Trophoblast cell (in vitro differentiated cells and primary cell): ENCODE results near the gene MBP.

Experiments used
- DNase-seq, 2 donors: peaks; one replicate each; pipeline ENCODE4 v3.0.0-alpha.2; 2016
- H2AFZ ChIP-seq: 2 replicates; pipeline ENCODE4 v1.6.1; 2013; ENCODE audit warnings: low read length, moderate library complexity, mild to moderate bottlenecking; ENCODE audit not compliant: insufficient read depth, poor library complexity
- H2AK5ac ChIP-seq: 2 replicates; pipeline ENCODE4 v1.6.1; 2013; ENCODE audit warnings: mild to moderate bottlenecking, low read length
- H2BK120ac ChIP-seq: 2 replicates; pipeline ENCODE4 v1.6.1; 2013; ENCODE audit warnings: low read length, mild to moderate bottlenecking, moderate library complexity; ENCODE audit not compliant: insufficient read depth, poor library complexity
- H2BK12ac ChIP-seq: 2 replicates; pipeline ENCODE4 v1.6.1; 2013; ENCODE audit warnings: mild to moderate bottlenecking, low read length, moderate library complexity
- H2BK5ac ChIP-seq: 2 replicates; pipeline ENCODE4 v1.6.1; 2013; ENCODE audit warnings: low read length, low read depth, moderate library complexity, mild to moderate bottlenecking; ENCODE audit not compliant: poor library complexity
- H3K14ac ChIP-seq: 2 replicates; pipeline ENCODE4 v1.6.1; 2013; ENCODE audit warnings: mild to moderate bottlenecking, low read length
- H3K18ac ChIP-seq: 2 replicates; pipeline ENCODE4 v1.6.1; 2013; ENCODE audit warnings: mild to moderate bottlenecking, low read length
- H3K23ac ChIP-seq: 2 replicates; pipeline ENCODE4 v1.6.1; 2013; ENCODE audit warnings: low read length
- H3K27ac ChIP-seq: 2 replicates; pipeline ENCODE4 v1.5.1; 2013; ENCODE audit warnings: low read depth, mild to moderate bottlenecking, inconsistent platforms, low read length, moderate library complexity
- H3K27me3 ChIP-seq: 2 replicates; pipeline ENCODE4 v1.6.1; 2013; ENCODE audit warnings: inconsistent platforms, mild to moderate bottlenecking, low read length, moderate library complexity; ENCODE audit not compliant: insufficient read depth
- H3K36me3 ChIP-seq, 2 experiments: 1 replicate in 1 of 2; 2 replicates in 1 of 2; pipeline ENCODE4 v1.6.1; 2013; ENCODE audit warnings: low read length in 2 of 2, mild to moderate bottlenecking in 2 of 2, moderate library complexity in 1 of 2; ENCODE audit not compliant: insufficient read depth in 2 of 2, control insufficient read depth in 1 of 2
- H3K4ac ChIP-seq: 2 replicates; pipeline ENCODE4 v1.6.1; 2013; ENCODE audit warnings: low read depth, mild to moderate bottlenecking, low read length, moderate library complexity
- H3K4me1 ChIP-seq, 2 experiments: 1 replicate in 1 of 2; 2 replicates in 1 of 2; pipeline ENCODE4 v1.6.1; 2013; ENCODE audit warnings: low read length in 2 of 2, mild to moderate bottlenecking in 2 of 2, moderate library complexity in 1 of 2; ENCODE audit not compliant: insufficient read depth in 2 of 2, control insufficient read depth in 1 of 2
- H3K4me2 ChIP-seq: 2 replicates; pipeline ENCODE4 v1.6.1; 2013; ENCODE audit warnings: inconsistent platforms, mild to moderate bottlenecking, low read length, moderate library complexity
- H3K4me3 ChIP-seq: 2 replicates; pipeline ENCODE4 v1.5.1; 2013; ENCODE audit warnings: mild to moderate bottlenecking, low read depth, low read length, inconsistent platforms
- H3K79me1 ChIP-seq: one replicate; pipeline ENCODE4 v1.6.1; 2013; ENCODE audit warnings: low read length
- H3K79me2 ChIP-seq: 2 replicates; pipeline ENCODE4 v1.6.1; 2013; ENCODE audit warnings: low read length, mild to moderate bottlenecking; ENCODE audit not compliant: control insufficient read depth, insufficient read depth, poor library complexity
- H3K9ac ChIP-seq: 2 replicates; pipeline ENCODE4 v1.6.1; 2013; ENCODE audit warnings: mild to moderate bottlenecking, low read length
- H3K9me3 ChIP-seq: 2 replicates; pipeline ENCODE4 v1.6.1; 2013; ENCODE audit warnings: low read depth, mild to moderate bottlenecking, control low read depth, inconsistent platforms, low read length; ENCODE audit not compliant: insufficient read depth
- H4K12ac ChIP-seq: 2 replicates; pipeline ENCODE4 v1.6.1; 2013; ENCODE audit warnings: low read depth, mild to moderate bottlenecking, low read length, moderate library complexity
- H4K8ac ChIP-seq: 2 replicates; pipeline ENCODE4 v1.6.1; 2013; ENCODE audit warnings: low read depth, mild to moderate bottlenecking, low read length, moderate library complexity
- H4K91ac ChIP-seq: one replicate; pipeline ENCODE4 v1.6.1; 2013; ENCODE audit warnings: low read depth, mild to moderate bottlenecking, low read length, moderate library complexity
- WGBS: extraction: QIAGEN DNeasy Blood & Tissue Kit; methylation state at CpG from one replicate; pipeline ENCODE4 v1.1.7; 2013; ENCODE audit warnings: missing lambda C conversion rate; ENCODE audit not compliant: insufficient read length, insufficient coverage; ENCODE audit errors: extremely low coverage; 5-methylcytosine and 5-hydroxymethylcytosine counted together

MBP gene

GRCh38 chr18:77098029-77098428 is 34.6 kb downstream of the MBP start:
- Histone ChIP-seq H3K4ac (no peak overlapping the region), H2BK12ac (no peak overlapping the region), H2BK120ac (no peak overlapping the region), H3K23ac (no peak overlapping the region), H2AFZ (no peak overlapping the region), H3K9me3 (no peaks in the 10 kb centered on the region), H3K79me1 (peaks cover 11% of the 10 kb centered on the region), H4K12ac (no peak overlapping the region), H4K8ac (no peak overlapping the region), H2AK5ac (no peak overlapping the region), H3K27me3 (no peaks in the 10 kb centered on the region), H3K18ac (no peak overlapping the region), H3K9ac (no peak overlapping the region), H3K4me3 (no peak overlapping the region), H3K36me3 (peaks cover 0 to 3% of the 10 kb centered on the region in 2 experiments), H2BK5ac (no peak overlapping the region), H3K27ac (no peak overlapping the region), H3K79me2 (no peaks in the 10 kb centered on the region), H3K4me1 (peaks cover 27 to 32% of the 10 kb centered on the region in 2 experiments), H3K14ac (no peak overlapping the region), H3K4me2 (no peak overlapping the region), H4K91ac (no peak overlapping the region)
- WGBS: no CpG with 5 or more reads among the region's 2 CpGs
- no peak for DNase-seq

DNA sequence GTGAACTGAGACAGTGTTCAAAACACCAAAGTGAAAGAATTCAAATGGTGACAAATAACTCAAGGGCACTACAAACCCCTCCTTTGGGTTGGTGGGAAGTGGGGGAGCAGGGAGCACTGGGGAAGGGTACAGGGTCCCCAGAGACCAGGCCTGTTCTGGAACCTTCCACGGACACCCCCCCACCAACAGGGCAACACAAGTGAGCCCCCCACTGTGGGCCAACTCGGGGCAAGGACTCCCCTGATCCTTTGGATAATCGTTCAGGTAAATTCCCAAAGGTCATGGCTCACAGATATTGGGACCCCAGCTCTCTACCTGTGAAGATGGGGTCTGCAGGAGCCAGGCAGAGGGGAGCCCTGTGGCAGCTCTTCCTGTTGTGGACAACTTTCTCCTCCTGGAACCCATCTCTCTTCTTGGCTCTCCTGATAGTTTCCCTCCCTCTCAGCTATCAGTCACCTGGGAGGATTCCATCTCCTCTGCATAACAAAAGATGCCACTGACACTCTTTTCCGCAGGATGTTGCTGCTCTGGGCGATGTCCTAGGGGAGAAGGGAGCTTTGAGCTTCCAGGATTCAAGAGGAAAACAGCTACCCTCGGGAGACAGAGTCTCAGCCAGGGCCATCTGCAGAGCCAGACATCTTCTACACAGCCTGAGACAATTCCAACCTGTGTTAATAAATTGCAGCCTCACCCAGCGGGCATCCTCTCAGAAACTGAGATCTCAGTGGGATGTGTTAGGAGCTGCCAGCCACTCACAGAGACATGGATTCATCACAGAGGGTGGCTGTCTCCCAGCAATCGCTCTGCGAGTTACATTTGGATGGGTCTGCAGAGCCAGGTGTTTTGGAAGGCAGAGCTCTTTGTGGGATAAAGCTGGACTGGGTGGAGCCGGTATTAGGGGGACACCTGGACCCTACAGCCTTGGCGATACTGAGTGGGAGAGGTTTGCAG is 35.4 kb downstream of the MBP start:
- WGBS: no CpG with 5 or more reads among the region's 11 CpGs
- no peak overlapping the region for H3K27ac ChIP-seq
- peak overlapping the region; percentile 26 for H2BK12ac ChIP-seq
- H3K4me2 ChIP-seq: no peak overlapping the region
- no peak overlapping the region for H2BK120ac ChIP-seq
- H2BK5ac ChIP-seq: no peak overlapping the region
- peaks cover 34 to 40% of the 10 kb centered on the region in 2 experiments for H3K4me1 ChIP-seq
- no peak overlapping the region for H3K23ac ChIP-seq
- no peaks in the 10 kb centered on the region for H3K9me3 ChIP-seq
- H4K12ac ChIP-seq: no peak overlapping the region
- H3K79me2 ChIP-seq: no peaks in the 10 kb centered on the region
- no peak overlapping the region for H3K4ac ChIP-seq
- no peak overlapping the region for H2AFZ ChIP-seq
- no peak for DNase-seq
- H2AK5ac ChIP-seq: no peak overlapping the region
- H3K18ac ChIP-seq: no peak overlapping the region
- no peak overlapping the region for H4K91ac ChIP-seq
- no peak overlapping the region for H3K14ac ChIP-seq
- no peak overlapping the region for H3K4me3 ChIP-seq
- peaks cover 12% of the 10 kb centered on the region for H3K79me1 ChIP-seq
- peaks cover 0 to 3% of the 10 kb centered on the region in 2 experiments for H3K36me3 ChIP-seq
- H3K9ac ChIP-seq: no peak overlapping the region
- H3K27me3 ChIP-seq: no peaks in the 10 kb centered on the region
- H4K8ac ChIP-seq: no peak overlapping the region

DNA sequence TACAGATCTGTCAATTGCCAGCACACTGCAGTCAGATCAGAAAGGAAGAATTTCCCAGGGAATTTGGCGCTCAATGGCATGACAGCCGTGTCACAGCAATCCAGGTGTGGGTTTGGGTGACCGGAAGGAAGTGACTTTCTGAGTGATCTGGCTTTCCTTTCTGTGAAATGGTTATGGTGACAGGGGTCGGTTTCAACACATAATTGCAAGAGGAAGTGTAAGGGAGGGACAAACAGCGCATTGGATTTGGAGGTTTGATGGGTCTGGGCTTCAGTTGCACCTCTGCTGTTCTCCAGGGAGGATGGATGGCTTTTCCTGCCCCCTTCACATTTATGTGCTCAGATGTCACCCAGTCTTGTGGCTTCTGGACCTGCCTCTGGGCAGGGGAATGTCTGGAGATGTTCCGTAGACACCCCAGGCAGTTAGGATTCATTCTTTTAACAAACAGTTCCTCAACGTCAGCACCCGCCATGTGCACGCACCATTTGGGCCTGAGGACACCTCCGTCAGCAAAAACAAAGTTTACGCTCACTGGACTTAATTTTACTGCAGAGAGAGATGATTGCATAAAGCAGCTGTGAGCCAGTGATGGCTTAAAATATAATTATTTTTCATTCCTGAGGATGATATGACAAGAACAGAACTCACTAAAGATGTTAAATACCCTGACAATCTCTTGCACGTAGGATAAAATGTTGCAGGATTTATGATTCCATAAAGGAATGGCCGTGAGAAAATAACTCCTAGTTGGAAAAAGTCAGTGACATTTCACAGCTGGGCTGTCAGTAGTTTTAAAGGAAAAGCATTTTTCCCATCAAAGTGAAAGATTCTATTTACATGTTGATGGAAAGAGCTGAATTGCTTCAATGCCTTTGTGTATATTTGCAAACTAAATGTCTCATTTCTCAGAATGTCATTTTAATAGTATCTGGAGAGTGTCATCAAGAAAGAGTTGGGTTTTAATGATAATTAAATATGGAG is 36.9 kb downstream of the MBP start:
- whole genome bisulfite sequencing: no CpG with 5 or more reads among the region's 13 CpGs
- Histone ChIP-seq H2BK12ac (no peak overlapping the region), H3K9me3 (no peaks in the 10 kb centered on the region), H3K36me3 (peaks cover 0 to 3% of the 10 kb centered on the region in 2 experiments), H3K9ac (no peak overlapping the region), H2AK5ac (no peak overlapping the region), H3K27me3 (no peaks in the 10 kb centered on the region), H3K27ac (no peak overlapping the region), H3K14ac (no peak overlapping the region), H3K4me1 (peaks cover 27 to 37% of the 10 kb centered on the region in 2 experiments), H2AFZ (no peak overlapping the region), H3K4me3 (no peak overlapping the region), H4K8ac (no peak overlapping the region), H3K4ac (no peak overlapping the region), H4K12ac (no peak overlapping the region), H2BK5ac (no peak overlapping the region), H4K91ac (no peak overlapping the region), H3K4me2 (no peak overlapping the region), H3K18ac (no peak overlapping the region), H3K23ac (no peak overlapping the region), H3K79me1 (peaks cover 6% of the 10 kb centered on the region), H3K79me2 (no peaks in the 10 kb centered on the region), H2BK120ac (no peak overlapping the region)
- DNase-seq: no peak

DNA sequence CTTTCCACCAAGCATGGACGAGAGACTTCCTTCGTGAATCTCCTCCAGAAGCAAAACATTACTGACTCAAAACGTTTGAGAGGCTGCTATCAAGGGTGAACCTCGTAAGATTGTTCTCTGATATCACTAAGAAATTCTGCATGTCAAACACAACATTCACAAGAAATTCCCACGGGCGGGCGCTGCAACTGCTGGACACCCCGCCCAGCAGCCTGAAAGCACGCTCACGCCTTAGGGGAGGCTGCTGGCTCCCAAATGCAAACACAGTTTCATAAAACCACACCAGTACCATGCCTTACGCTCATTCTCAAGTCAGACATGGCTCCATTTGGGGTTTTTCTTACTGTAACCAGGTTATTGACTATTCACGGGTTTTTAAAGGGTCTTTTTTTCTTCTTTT is 39.0 kb downstream of the MBP start:
- WGBS: no CpG with 5 or more reads among the region's 12 CpGs
- Histone ChIP-seq H2BK120ac (no peak overlapping the region), H3K4me3 (no peak overlapping the region), H3K14ac (no peak overlapping the region), H3K9me3 (no peaks in the 10 kb centered on the region), H3K79me1 (peaks cover 11% of the 10 kb centered on the region), H4K8ac (no peak overlapping the region), H3K9ac (no peak overlapping the region), H3K18ac (no peak overlapping the region), H2AK5ac (no peak overlapping the region), H3K4me2 (no peak overlapping the region), H3K27ac (no peak overlapping the region), H2BK5ac (no peak overlapping the region), H4K91ac (no peak overlapping the region), H3K27me3 (no peaks in the 10 kb centered on the region), H2BK12ac (no peak overlapping the region), H3K23ac (no peak overlapping the region), H4K12ac (no peak overlapping the region), H3K36me3 (no peaks in the 10 kb centered on the region), H2AFZ (no peak overlapping the region), H3K4ac (no peak overlapping the region), H3K79me2 (no peaks in the 10 kb centered on the region), H3K4me1 (peaks cover 36 to 46% of the 10 kb centered on the region in 2 experiments)
- DNase-seq: peak in 1 of 2 donors; percentile 65
